Measurements from ENCODE around the gene TMPRSS4. TPM values are rescaled to one million over a fixed set of nuclear protein-coding genes. Genes with fewer than 3 reads are reported as not detected.

The TMPRSS4 gene
- polyA plus RNA-seq, 4 donors = 20.0 to 117 (median 44.3) TPM

DNA sequence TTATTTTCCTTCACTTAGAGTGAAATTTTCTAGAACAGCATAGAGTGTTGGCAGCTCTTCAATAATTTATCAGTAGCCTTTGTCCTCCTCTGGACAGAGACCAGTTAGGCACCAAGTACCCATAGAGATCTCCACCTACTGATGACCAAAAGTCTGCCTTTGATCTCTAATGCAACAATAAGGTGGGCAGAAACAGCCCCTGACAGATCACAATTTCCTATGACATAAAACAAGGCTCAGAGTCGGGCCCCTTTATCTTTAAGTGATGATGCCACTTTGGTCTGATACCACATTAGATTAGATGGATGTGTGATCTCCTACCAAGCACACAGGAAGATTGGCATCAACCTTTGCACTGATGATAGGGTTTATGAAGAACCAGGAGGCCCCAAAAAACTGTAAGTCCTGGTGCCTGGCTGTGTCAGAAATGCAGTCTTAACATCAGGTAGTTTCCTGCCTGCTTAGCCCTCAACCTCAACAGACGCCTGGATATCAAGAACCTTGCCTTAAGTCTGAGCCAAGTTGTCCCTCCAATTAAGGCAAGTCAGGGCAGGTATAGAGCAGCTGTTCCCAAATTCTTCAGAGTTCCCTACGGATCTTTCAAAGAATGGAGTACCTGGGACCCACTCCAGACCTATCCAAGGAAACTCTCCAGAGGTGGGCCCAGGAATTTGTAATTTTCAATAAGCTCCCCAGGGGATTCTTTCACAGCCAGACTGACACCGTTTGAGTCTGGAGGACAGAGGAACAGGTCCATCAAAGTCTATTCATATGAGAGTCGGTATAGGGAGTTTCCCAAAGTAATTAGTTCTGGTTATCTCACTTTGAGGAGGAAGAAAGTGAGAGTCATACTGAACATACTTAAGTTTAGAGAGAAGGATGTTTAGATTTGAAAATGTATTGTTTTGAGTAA, 30.6 kb upstream of the TMPRSS4 start:
- Histone ChIP-seq H3K36me3 (ENCODE audit: control insufficient read depth in 3 of 3, insufficient read depth in 2 of 3, low read depth in 1 of 3, low read length in 3 of 3) (no peaks in the 10 kb centered on the region), H3K4me1 (ENCODE audit: control insufficient read depth in 3 of 3, insufficient read depth in 2 of 3, low read depth in 1 of 3, low read length in 2 of 3) (no peaks in the 10 kb centered on the region), H3K27me3 (ENCODE audit: control insufficient read depth in 3 of 3, insufficient read depth in 3 of 3, low read length in 3 of 3) (no peaks in the 10 kb centered on the region), H3K4me3 (ENCODE audit: low read depth in 1 of 3, low read length in 3 of 3) (no peak overlapping the region), H3K27ac (ENCODE audit: low read depth in 1 of 3, low read length in 2 of 3) (no peak overlapping the region), H3K9me3 (ENCODE audit: control insufficient read depth in 2 of 2, insufficient read depth in 1 of 2, low read depth in 1 of 2, low read length in 1 of 2) (no peaks in the 10 kb centered on the region)
- WGBS, 3 donors = 20 to 45% (median 31%) methylated on average over 5 of the region's 5 CpGs
- FAIRE-seq (no peak), DNase-seq (no peak)

DNA sequence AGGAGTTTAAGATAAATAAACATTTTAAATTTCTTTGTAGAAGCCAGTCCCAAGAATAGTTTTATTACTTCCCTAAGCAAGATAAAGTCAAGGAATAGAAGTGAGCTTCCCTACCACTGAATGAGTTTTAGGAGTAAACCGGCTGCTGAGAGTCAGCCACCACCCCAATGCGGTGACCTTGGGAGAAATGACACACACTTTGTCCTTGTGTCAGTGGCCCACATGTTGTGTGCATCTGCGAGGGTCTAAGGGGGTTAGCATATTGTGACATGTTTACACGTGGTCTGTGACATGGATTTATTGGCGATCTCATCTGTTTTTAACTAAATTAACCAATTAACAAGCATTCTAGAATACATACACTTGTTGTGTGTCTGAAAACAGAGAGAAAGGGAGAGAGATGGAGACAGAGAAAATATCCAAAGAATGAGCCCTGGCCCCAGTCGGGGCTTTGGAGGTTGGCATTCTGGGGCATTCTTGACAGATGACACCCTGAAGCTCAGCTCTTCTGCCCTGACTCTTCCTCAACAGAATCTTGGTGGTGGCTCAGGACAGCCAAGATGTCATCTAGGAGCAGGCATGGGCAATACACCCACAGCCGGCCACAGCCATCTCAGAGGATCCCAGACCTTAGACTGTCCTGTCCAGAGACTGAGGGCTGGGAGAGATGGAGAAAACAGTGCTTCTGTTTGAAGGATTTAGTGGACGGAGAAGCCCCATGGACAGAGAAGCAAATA, 29.7 kb upstream of the TMPRSS4 start:
- no peak for FAIRE-seq
- H3K9me3 ChIP-seq (ENCODE audit: control insufficient read depth in 2 of 2, insufficient read depth in 1 of 2, low read depth in 1 of 2, low read length in 1 of 2) = no peaks in the 10 kb centered on the region
- H3K27ac ChIP-seq (ENCODE audit: low read depth in 1 of 3, low read length in 2 of 3) = no peak overlapping the region
- no peak overlapping the region for H3K4me3 ChIP-seq (ENCODE audit: low read depth in 1 of 3, low read length in 3 of 3)
- H3K36me3 ChIP-seq (ENCODE audit: control insufficient read depth in 3 of 3, insufficient read depth in 2 of 3, low read depth in 1 of 3, low read length in 3 of 3) = no peaks in the 10 kb centered on the region
- 79 to 87% (median 79%) methylated on average over 8 of the region's 8 CpGs for WGBS, 3 donors
- H3K4me1 ChIP-seq (ENCODE audit: control insufficient read depth in 3 of 3, insufficient read depth in 2 of 3, low read depth in 1 of 3, low read length in 2 of 3) = no peaks in the 10 kb centered on the region
- no peaks in the 10 kb centered on the region for H3K27me3 ChIP-seq (ENCODE audit: control insufficient read depth in 3 of 3, insufficient read depth in 3 of 3, low read length in 3 of 3)
- no peak for DNase-seq

DNA sequence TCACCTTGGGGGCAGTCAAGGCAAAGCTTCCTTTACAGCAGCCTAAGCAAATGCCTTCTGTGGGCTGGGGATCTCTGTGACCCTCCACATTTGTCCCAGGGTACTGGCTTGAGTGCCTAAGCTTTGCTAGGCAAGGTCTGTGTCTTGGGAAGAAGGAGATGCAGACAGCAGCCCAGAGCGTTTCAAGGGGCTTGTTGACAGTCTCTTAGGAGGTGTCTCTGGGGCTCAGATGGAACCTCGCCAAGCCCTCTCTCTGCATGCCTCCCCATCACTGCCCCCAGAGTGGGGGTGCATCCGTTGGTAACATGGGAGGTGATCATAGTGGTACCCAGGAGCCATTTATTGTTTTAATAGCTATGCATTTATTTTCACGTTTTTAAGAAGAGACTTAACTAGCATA, 29.1 kb upstream of the TMPRSS4 start:
- WGBS, 3 donors = 83 to 90% (median 85%) methylated on average over 4 of the region's 4 CpGs
- Histone ChIP-seq H3K27me3 (ENCODE audit: control insufficient read depth in 3 of 3, insufficient read depth in 3 of 3, low read length in 3 of 3) (no peaks in the 10 kb centered on the region), H3K4me1 (ENCODE audit: control insufficient read depth in 3 of 3, insufficient read depth in 2 of 3, low read depth in 1 of 3, low read length in 2 of 3) (no peaks in the 10 kb centered on the region), H3K9me3 (ENCODE audit: control insufficient read depth in 2 of 2, insufficient read depth in 1 of 2, low read depth in 1 of 2, low read length in 1 of 2) (no peaks in the 10 kb centered on the region), H3K36me3 (ENCODE audit: control insufficient read depth in 3 of 3, insufficient read depth in 2 of 3, low read depth in 1 of 3, low read length in 3 of 3) (no peaks in the 10 kb centered on the region), H3K27ac (ENCODE audit: low read depth in 1 of 3, low read length in 2 of 3) (no peak overlapping the region), H3K4me3 (ENCODE audit: low read depth in 1 of 3, low read length in 3 of 3) (no peak overlapping the region)
- no peak for FAIRE-seq
- DNase-seq = no peak

DNA sequence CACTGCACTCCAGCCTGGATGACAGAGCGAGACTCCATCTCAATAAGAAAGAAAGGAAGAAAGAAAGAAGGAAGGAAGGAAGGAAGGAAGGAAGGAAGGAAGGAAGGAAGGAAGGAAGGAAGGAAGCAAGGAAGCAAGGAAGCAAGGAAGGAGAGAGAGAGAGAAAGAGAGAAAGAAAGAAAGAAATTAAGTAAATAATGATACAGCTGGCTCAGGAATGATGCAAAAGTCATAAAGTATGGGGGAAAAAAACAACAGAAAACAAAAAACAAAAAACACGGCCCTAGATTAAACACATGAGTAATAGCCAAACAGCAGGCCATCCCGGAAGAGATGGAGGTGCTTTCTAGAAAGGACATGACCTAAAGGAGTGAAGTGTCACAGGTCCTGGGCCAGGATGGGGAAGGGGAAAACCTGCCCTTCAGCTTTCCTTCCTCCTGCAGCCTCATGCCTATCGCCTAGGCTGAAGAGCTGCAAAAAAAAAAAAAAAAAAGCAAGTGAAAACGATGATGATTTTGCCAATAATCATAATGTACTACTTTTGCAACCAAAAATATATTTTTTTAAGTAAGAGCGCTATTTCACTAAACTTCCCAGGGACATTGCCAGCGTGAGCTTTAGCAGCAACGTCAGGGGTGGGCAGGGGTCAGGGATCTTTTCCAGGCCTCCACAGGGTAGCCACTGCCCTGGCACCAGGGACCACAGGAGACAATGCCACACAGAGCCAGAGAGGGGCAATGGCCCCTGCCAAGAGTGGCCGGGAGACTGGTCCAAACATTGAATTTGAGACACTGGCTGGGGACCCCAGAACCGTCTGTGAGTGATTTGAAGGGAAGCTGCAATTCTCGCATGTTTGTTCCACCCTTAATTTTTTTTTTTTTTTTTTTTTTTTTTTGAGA, 28.2 kb upstream of the TMPRSS4 start:
- no peaks in the 10 kb centered on the region for H3K9me3 ChIP-seq (ENCODE audit: control insufficient read depth in 2 of 2, insufficient read depth in 1 of 2, low read depth in 1 of 2, low read length in 1 of 2)
- no peak overlapping the region for H3K27ac ChIP-seq (ENCODE audit: low read depth in 1 of 3, low read length in 2 of 3)
- no peaks in the 10 kb centered on the region for H3K36me3 ChIP-seq (ENCODE audit: control insufficient read depth in 3 of 3, insufficient read depth in 2 of 3, low read depth in 1 of 3, low read length in 3 of 3)
- no peak overlapping the region for H3K4me3 ChIP-seq (ENCODE audit: low read depth in 1 of 3, low read length in 3 of 3)
- DNase-seq (no peak), FAIRE-seq (no peak)
- 75 to 81% (median 78%) methylated on average over 10 to 11 of the region's 11 CpGs for WGBS, 3 donors
- no peaks in the 10 kb centered on the region for H3K4me1 ChIP-seq (ENCODE audit: control insufficient read depth in 3 of 3, insufficient read depth in 2 of 3, low read depth in 1 of 3, low read length in 2 of 3)
- H3K27me3 ChIP-seq (ENCODE audit: control insufficient read depth in 3 of 3, insufficient read depth in 3 of 3, low read length in 3 of 3) = no peaks in the 10 kb centered on the region

DNA sequence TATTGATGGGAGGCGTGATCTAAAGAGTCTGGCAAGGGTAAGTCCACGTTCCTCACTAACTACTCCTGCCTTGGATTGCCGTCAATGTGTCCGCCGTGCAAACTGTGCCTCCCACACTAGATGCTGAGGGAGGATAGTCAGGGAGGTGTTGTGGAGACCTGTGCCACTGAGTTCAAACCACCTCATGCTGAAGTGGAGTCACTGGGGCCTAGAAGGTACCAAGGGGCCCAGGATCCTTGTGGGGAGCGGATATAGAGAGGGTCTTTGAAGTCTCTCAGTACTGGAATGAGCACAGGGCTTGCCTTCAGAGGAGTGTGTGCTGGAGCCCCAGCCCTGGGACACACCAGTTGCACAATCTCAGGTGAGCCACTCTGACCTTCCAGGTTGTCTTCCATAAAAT, 27.1 kb upstream of the TMPRSS4 start:
- FAIRE-seq = no peak

DNA sequence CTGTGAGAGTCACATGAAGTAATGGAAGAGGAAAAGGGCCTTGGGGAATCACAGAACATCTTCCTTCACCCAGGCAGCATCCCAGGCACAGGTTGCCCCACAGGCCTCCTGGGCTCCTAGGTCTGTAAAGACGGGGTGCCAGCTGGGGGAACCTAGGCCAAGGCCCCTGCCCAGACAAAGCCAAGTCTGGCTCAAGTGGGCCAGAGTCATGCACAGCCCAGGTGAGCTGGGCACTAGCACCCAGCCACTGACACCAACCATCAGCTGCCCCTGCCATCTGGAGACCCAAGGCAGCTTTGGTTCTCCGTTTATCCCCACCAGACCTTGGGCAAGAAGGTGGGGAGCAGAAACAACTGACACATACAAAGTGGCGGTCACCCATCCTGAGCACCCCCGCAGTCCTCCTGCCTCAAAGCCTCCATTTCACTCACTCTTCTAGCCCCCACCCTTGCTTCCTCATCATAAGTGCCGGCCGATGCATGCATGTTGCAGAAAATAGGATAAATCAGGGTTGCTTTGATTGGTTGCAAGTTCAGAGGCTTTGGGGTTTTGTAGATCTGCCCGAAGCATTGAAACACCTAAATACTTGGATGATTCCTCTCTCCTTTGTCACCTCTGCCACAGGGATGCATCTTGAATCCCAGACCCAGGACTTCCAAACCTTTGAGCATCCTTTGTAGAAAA, 26.5 kb upstream of the TMPRSS4 start:
- H3K9me3 ChIP-seq (ENCODE audit: control insufficient read depth in 2 of 2, insufficient read depth in 1 of 2, low read depth in 1 of 2, low read length in 1 of 2) = no peaks in the 10 kb centered on the region
- FAIRE-seq = no peak
- DNase-seq = no peak
- no peak overlapping the region for H3K4me3 ChIP-seq (ENCODE audit: low read depth in 1 of 3, low read length in 3 of 3)
- peak overlapping the region in 1 of 3 donors; percentile 70 for H3K27ac ChIP-seq (ENCODE audit: low read depth in 1 of 3, low read length in 2 of 3)
- no peaks in the 10 kb centered on the region for H3K36me3 ChIP-seq (ENCODE audit: control insufficient read depth in 3 of 3, insufficient read depth in 2 of 3, low read depth in 1 of 3, low read length in 3 of 3)
- no peaks in the 10 kb centered on the region for H3K27me3 ChIP-seq (ENCODE audit: control insufficient read depth in 3 of 3, insufficient read depth in 3 of 3, low read length in 3 of 3)
- no peaks in the 10 kb centered on the region for H3K4me1 ChIP-seq (ENCODE audit: control insufficient read depth in 3 of 3, insufficient read depth in 2 of 3, low read depth in 1 of 3, low read length in 2 of 3)
- 89 to 94% (median 94%) methylated on average over 7 of the region's 7 CpGs for WGBS, 3 donors

More for the DNA sequence above, 27.1 kb upstream of the TMPRSS4 start:
- DNase-seq = no peak
- H3K27me3 ChIP-seq (ENCODE audit: control insufficient read depth in 3 of 3, insufficient read depth in 3 of 3, low read length in 3 of 3) = no peaks in the 10 kb centered on the region
- no peaks in the 10 kb centered on the region for H3K4me1 ChIP-seq (ENCODE audit: control insufficient read depth in 3 of 3, insufficient read depth in 2 of 3, low read depth in 1 of 3, low read length in 2 of 3)
- no peaks in the 10 kb centered on the region for H3K36me3 ChIP-seq (ENCODE audit: control insufficient read depth in 3 of 3, insufficient read depth in 2 of 3, low read depth in 1 of 3, low read length in 3 of 3)
- WGBS, 3 donors = 93 to 97% (median 94%) methylated on average over 6 of the region's 6 CpGs
- H3K4me3 ChIP-seq (ENCODE audit: low read depth in 1 of 3, low read length in 3 of 3) = no peak overlapping the region
- H3K27ac ChIP-seq (ENCODE audit: low read depth in 1 of 3, low read length in 2 of 3) = no peak overlapping the region
- H3K9me3 ChIP-seq (ENCODE audit: control insufficient read depth in 2 of 2, insufficient read depth in 1 of 2, low read depth in 1 of 2, low read length in 1 of 2) = no peaks in the 10 kb centered on the region

DNA sequence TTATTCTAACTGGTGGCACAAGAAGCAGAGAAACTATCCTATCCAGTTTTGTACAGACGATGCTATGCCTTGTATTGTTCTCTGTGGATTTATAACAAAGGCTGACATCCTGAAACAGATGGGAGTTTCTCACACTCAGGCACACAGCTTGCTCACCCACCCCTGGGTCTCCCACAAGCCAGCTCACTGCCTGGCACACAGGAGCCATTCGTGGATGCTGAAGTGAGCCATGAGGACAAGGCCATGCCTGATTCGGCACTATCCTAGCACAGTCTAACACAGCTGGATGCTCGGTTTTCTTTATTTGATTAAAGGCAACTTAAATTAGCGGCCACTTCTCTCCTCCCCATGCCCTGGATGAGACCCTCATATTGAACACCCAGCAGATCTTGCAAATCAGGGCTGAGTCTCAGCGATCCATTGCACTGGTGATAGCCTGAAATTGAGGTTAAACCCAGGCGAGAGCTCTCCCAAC, 25.7 kb upstream of the TMPRSS4 start:
- no peaks in the 10 kb centered on the region for H3K4me1 ChIP-seq (ENCODE audit: control insufficient read depth in 3 of 3, insufficient read depth in 2 of 3, low read depth in 1 of 3, low read length in 2 of 3)
- DNase-seq = no peak
- H3K9me3 ChIP-seq (ENCODE audit: control insufficient read depth in 2 of 2, insufficient read depth in 1 of 2, low read depth in 1 of 2, low read length in 1 of 2) = no peaks in the 10 kb centered on the region
- H3K27me3 ChIP-seq (ENCODE audit: control insufficient read depth in 3 of 3, insufficient read depth in 3 of 3, low read length in 3 of 3) = no peaks in the 10 kb centered on the region
- no peaks in the 10 kb centered on the region for H3K36me3 ChIP-seq (ENCODE audit: control insufficient read depth in 3 of 3, insufficient read depth in 2 of 3, low read depth in 1 of 3, low read length in 3 of 3)
- FAIRE-seq = no peak
- 73 to 83% (median 77%) methylated on average over 7 of the region's 7 CpGs for WGBS, 3 donors
- no peak overlapping the region for H3K4me3 ChIP-seq (ENCODE audit: low read depth in 1 of 3, low read length in 3 of 3)
- H3K27ac ChIP-seq (ENCODE audit: low read depth in 1 of 3, low read length in 2 of 3) = peak overlapping the region in 2 of 3 donors; percentile 42 to 70
